Progenitor cell of endocrine pancreas (in vitro differentiated cells): ENCODE measurements around the gene PLPP7. TPM values are rescaled to one million over a fixed set of nuclear protein-coding genes. Genes with fewer than 3 reads are reported as not detected.

ENCODE experiments used
- DNase-seq: peaks from one replicate; pipeline ENCODE4 v3.0.0; 2021; ENCODE audit warnings: low spot score; ENCODE audit not compliant: unreplicated experiment
- H3K27ac Mint-ChIP-seq: 2 replicates; pipeline ENCODE4 v1.8.0; 2021; ENCODE audit warnings: mild to moderate bottlenecking, moderate library complexity, mixed read lengths
- H3K27me3 Mint-ChIP-seq: 2 replicates; pipeline ENCODE4 v1.8.0; 2021; ENCODE audit warnings: mixed read lengths
- H3K36me3 Mint-ChIP-seq: 2 replicates; pipeline ENCODE4 v1.8.0; 2022; ENCODE audit warnings: mixed read lengths; ENCODE audit not compliant: insufficient read depth
- H3K4me1 Mint-ChIP-seq: 2 replicates; pipeline ENCODE4 v1.8.0; 2021; ENCODE audit warnings: low read depth, mixed read lengths
- H3K4me3 Mint-ChIP-seq: 2 replicates; pipeline ENCODE4 v1.8.0; 2021; ENCODE audit warnings: low read depth, mild to moderate bottlenecking, moderate library complexity, mixed read lengths
- H3K9me3 Mint-ChIP-seq: 2 replicates; pipeline ENCODE4 v1.8.0; 2021; ENCODE audit warnings: low read depth, mixed read lengths
- CTCF ChIP-seq: fragments of 200-600 bp; sonication (generic); IDR thresholded peaks from one replicate; pipeline ENCODE4 v1.5.0; 2021; ENCODE audit warnings: antibody characterized with exemption, mild to moderate bottlenecking; ENCODE audit not compliant: unreplicated experiment
- total RNA-seq: library from RNA; stranded (reverse); gene quantifications from 2 replicates; pipeline ENCODE4 v1.2.1, GENCODE V29; 2021

The PLPP7 gene
- total RNA-seq, 1 donor from 2014 or later = 3.6 TPM

- Mint-ChIP-seq H3K36me3 (no peaks in the 10 kb centered on the region), H3K27ac (no peak overlapping the region), H3K9me3 (no peaks in the 10 kb centered on the region), H3K4me1 (peaks cover 5% of the 10 kb centered on the region), H3K4me3 (no peak overlapping the region), H3K27me3 (peaks cover 5% of the 10 kb centered on the region)
- TF ChIP-seq CTCF = no peak
- no peak for DNase-seq
Observed at GRCh38 chr9:131309530-131310276, 20.2 kb downstream of the PLPP7 start.

GRCh38 chr9:131310833-131311554 lies 21.5 kb downstream of the PLPP7 start:
- Mint-ChIP-seq H3K27me3 (peaks cover 6% of the 10 kb centered on the region), H3K27ac (no peak overlapping the region), H3K36me3 (no peaks in the 10 kb centered on the region), H3K4me3 (no peak overlapping the region), H3K9me3 (no peaks in the 10 kb centered on the region), H3K4me1 (no peaks in the 10 kb centered on the region)
- DNase-seq = no peak
- no peak for TF ChIP-seq CTCF

- H3K27ac Mint-ChIP-seq = no peak overlapping the region
- no peaks in the 10 kb centered on the region for H3K36me3 Mint-ChIP-seq
- H3K9me3 Mint-ChIP-seq = no peaks in the 10 kb centered on the region
- DNase-seq = no peak
- no peak for TF ChIP-seq CTCF
- no peaks in the 10 kb centered on the region for H3K4me1 Mint-ChIP-seq
- peaks cover 7% of the 10 kb centered on the region for H3K27me3 Mint-ChIP-seq
- no peak overlapping the region for H3K4me3 Mint-ChIP-seq
Observed at GRCh38 chr9:131312246-131312645, 22.7 kb downstream of the PLPP7 start.

GRCh38 chr9:131312822-131313770 lies 23.6 kb downstream of the PLPP7 start:
- Mint-ChIP-seq H3K27ac (peak overlapping the region; percentile 17), H3K36me3 (no peaks in the 10 kb centered on the region), H3K27me3 (peaks cover 7% of the 10 kb centered on the region), H3K9me3 (no peaks in the 10 kb centered on the region), H3K4me1 (no peaks in the 10 kb centered on the region), H3K4me3 (no peak overlapping the region)
- TF ChIP-seq CTCF = no peak
- no peak for DNase-seq
